Suppressor macrophage treated with lipopolysaccharide for 1 hour (primary cell): ENCODE results near the gene RBM23.
"Not testable (repeated sequence)": the region's sequence is repeated elsewhere in the genome, so short reads cannot be mapped to it uniquely, and the experiment has no call there.

Source experiments
- DNase-seq, 3 donors: peaks; one replicate each; pipeline ENCODE4 v3.0.0-alpha.2; 2020 to 2022

Gene RBM23

DNA sequence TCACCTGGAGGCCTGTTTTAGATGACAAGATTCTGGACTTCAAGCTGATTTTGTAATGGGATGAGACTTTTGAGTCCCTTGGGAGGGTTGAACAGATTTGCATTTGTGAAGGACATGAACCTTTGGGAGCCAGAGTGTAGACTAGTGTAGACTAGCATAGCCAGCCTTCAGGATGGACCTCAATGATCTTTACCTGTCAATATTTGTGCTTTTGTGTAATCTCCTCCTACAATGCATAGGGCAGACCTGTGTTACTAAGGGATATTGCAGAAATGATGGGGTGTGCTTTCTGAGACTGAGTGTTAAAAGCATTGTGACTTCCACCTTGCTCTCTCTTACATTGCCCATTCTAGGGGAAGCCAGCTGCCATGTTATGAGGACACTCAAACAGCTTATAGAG is 57.3 kb downstream of the RBM23 start:
- DNase-seq = no peak

DNA sequence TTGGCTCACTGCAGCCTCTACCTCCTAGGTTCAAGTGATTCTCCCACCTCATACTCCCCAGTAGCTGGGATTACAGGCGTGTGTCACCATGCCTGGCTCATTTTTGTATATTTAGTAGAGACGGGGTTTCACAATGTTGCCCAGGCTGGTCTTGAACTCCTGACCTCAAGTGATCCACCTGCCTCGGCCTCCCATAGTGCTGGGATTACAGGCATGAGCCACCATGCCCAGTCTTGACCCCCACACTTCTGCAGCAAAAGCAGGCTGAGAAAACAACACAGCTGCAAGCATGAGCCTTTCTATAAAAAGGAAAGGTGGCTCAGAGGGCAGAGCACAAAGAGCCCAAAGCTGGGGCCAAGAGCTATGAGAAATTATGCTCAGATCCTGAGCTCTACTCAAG is 58.6 kb downstream of the RBM23 start:
- not testable (repeated sequence) for DNase-seq

- DNase-seq = no peak
Measured at GRCh38 chr14:22856428-22856827, 62.5 kb downstream of the RBM23 start.

DNA sequence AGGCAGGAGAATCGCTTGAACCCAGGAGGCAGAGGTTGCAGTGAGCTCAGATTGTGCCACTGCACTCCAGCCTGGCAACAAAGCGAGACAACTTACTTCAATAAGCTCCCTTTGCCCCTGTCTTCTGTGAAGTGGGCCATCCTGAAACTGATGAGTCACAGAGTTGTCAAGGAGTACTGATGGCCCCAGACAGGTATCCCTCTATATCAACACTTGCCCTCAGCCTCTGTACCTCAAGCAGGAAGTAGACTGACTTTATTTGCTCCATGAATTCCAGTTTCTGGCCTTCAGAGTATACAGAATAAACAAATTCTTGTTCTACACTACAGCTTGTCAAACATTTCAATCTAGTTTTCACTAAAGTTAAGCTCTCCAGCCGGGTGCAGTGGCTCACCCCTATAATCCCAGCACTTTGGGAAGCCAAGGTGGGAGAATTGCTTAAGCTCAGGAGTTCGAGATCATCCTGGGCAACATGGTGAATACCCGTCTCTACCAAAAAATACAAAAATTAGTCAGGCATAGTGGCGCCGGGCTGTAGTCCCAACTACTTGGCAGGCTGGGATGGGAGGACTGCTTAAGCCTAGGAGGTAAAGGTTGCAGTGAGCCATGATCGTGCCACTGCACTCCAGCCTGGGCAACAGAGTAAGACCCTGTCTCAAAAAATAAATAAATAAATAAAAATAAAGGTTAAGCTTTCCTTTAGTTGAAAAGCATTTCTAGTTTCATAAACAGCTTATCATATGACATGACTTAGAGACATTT is 63.8 kb downstream of the RBM23 start:
- DNase-seq = peak in 1 of 3 donors; percentile 13

GRCh38 chr14:22854296-22854695 is 64.7 kb downstream of the RBM23 start:
- not testable (repeated sequence) for DNase-seq

GRCh38 chr14:22852940-22853767 is 65.8 kb downstream of the RBM23 start:
- peak; percentile 90 to 93 (median 92) for DNase-seq

- DNase-seq = no peak
Measured at GRCh38 chr14:22852599-22852939, 66.4 kb downstream of the RBM23 start.

DNA sequence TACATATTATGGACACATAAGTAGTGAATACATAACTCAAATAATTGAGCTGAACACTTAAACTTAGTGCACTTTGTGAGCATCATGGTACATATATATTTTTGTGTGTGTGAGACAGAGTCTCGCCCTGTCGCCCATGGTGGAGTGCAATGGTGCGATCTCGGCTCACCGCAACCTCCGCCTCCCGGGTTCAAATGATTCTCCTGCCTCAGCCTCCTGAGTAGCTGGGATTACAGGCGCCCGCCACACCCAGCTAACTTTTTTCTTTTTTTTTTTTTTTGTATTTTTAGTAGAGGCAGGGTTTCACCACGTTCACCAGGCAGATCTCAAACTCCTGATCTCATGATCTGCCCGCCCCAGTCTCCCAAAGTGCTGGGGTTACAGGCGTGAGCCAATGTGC is 66.8 kb downstream of the RBM23 start:
- DNase-seq = peak in 1 of 3 donors; percentile 12

DNA sequence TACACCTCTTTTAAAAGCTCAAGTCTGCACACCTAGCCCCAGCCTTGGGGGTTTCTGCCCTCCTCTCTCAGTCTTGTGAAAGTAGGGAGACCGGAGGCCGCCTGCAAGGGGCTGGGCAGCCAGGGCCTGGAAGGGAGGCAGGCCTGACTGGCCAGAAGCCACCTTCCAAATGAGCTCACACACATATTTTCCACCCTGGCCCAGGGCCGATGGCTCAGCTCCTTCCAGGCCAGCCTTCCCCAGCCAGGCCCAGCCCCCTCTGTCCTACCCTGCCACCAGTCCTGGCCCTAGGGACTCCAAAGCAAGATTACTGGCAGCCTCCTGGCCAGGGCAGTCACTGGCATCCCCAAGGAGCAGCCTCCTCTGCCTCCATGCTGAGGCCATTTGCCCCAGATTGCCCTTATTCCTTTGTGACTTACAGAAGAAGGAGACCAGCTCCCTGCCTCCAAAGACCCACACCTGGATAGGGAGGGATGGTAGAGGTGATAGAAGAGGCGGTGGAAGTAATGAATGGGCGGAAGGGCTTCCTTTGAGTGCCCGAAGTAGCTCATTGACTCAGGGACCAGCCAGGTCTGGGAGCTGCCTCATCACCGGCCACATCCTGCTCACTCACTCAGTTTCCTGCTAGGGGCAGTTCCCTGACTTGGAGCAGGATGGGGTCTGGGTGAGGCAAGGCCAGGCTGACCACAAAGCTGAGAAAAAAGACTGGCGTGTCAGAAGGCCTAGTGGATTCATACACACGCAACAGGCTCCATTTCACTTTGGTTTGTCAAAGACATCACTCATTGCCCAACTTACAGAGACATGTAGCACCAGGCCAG is 67.8 kb downstream of the RBM23 start:
- peak; percentile 91 to 97 (median 93) for DNase-seq

GRCh38 chr14:22849212-22849819 is 69.6 kb downstream of the RBM23 start:
- peak in 1 of 3 donors; percentile 18 for DNase-seq

- DNase-seq = peak; percentile 71 to 82 (median 77)
Measured at GRCh38 chr14:22848351-22849164, 70.4 kb downstream of the RBM23 start.

- DNase-seq = peak; percentile 93 to 98 (median 95)
Measured at GRCh38 chr14:22847661-22848341, 71.1 kb downstream of the RBM23 start.

DNA sequence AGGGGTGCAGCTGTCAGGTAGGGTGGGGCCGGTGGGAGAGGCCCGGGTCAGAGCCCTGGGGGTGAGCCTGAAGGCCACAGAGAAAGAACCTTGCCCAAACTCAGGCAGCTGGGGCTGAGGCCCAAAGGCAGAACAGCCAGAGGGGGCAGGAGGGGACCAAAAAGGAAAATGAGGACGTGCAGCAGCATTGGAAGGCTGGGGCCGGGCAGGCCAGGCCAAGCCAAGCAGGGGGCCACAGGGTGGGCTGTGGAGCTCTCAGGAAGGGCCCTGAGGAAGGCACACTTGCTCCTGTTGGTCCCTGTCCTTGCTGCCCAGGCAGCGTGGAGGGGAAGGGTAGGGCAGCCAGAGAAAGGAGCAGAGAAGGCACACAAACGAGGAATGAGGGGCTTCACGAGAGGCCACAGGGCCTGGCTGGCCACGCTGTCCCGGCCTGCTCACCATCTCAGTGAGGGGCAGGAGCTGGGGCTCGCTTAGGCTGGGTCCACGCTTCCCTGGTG is 72.1 kb downstream of the RBM23 start:
- DNase-seq = no peak

- DNase-seq = no peak
Measured at GRCh38 chr14:22845821-22846625, 72.9 kb downstream of the RBM23 start.

DNA sequence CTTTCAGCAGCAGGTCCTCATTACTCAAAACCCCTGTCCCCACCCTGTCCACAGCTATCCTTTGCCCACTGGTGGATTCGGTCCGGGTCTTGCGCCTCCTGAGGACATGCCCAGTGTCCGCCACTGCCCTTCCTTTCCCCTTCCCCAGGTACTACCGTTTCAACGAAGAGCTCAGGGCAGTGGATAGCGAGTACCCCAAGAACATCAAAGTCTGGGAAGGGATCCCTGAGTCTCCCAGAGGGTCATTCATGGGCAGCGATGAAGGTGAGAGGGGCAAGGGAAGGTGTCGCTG is 73.9 kb downstream of the RBM23 start:
- DNase-seq = peak in 1 of 3 donors; percentile 16

DNA sequence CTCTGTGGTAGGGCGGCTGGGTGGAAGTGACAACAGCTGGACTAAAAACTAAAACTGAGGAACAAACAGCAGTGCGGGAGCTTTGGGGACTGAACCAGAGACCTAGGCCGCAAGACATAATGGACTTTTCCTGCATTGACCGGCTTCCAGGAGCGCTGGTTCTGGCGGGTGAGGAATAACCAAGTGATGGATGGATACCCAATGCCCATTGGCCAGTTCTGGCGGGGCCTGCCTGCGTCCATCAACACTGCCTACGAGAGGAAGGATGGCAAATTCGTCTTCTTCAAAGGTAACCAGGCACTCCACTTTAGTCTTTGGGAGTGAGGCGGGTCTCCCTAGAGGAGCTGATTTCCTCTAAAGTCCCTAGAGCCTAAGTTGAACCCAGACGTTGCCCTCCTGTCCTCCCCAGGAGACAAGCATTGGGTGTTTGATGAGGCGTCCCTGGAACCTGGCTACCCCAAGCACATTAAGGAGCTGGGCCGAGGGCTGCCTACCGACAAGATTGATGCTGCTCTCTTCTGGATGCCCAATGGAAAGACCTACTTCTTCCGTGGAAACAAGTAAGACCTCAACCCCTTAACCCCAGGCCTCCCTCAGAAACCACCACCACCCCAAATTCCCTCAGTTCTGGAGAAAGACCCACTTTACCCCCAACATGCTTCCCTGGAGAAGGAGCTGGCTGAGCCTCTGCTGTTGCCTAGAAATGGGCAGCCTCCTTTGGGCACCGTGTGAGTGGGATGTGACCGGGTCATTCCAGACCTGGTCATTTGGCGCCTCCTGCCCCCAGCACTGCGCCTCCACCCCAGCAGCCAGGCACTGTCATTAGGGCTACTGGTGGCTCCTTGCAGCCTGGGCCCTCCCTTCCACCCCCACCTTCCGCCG is 74.5 kb downstream of the RBM23 start:
- peak in 1 of 3 donors; percentile 19 for DNase-seq
